ENCODE measurements around the gene EZH2.

Gene EZH2

DNA sequence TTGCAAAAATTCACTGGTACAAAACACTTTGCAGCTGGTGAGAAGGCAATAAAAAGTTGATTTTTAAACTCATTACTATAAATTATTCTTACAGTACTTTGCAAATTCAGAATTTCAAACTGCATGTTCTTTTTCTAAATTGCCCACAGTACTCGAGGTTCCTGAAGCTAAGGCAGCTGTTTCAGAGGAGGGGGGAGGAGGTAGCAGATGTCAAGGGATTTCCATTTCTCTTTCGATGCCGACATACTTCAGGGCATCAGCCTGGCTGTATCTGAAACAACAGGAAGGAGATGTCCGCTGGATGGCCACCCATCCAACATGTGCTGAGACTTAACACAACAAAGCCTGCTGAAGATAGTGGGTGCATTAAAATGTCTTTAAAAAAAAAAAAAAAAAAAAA lies 76.7 kb downstream of the EZH2 start:
- CTCF ChIA-PET: no interaction called here
- no peak overlapping the region for H3K4me3 ChIP-seq (ENCODE audit: low read depth, low read length)
- TF ChIP-seq, protein P1, sequence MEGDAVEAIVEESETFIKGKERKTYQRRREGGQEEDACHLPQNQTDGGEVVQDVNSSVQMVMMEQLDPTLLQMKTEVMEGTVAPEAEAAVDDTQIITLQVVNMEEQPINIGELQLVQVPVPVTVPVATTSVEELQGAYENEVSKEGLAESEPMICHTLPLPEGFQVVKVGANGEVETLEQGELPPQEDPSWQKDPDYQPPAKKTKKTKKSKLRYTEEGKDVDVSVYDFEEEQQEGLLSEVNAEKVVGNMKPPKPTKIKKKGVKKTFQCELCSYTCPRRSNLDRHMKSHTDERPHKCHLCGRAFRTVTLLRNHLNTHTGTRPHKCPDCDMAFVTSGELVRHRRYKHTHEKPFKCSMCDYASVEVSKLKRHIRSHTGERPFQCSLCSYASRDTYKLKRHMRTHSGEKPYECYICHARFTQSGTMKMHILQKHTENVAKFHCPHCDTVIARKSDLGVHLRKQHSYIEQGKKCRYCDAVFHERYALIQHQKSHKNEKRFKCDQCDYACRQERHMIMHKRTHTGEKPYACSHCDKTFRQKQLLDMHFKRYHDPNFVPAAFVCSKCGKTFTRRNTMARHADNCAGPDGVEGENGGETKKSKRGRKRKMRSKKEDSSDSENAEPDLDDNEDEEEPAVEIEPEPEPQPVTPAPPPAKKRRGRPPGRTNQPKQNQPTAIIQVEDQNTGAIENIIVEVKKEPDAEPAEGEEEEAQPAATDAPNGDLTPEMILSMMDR (IDR thresholded peaks at IDR 0.05; ENCODE audit: insufficient read depth, low read length, missing control alignments): no peak
- POLR2A ChIA-PET: no interaction called here
- no peak for DNase-seq (ENCODE audit: low read depth, low spot score)

DNA sequence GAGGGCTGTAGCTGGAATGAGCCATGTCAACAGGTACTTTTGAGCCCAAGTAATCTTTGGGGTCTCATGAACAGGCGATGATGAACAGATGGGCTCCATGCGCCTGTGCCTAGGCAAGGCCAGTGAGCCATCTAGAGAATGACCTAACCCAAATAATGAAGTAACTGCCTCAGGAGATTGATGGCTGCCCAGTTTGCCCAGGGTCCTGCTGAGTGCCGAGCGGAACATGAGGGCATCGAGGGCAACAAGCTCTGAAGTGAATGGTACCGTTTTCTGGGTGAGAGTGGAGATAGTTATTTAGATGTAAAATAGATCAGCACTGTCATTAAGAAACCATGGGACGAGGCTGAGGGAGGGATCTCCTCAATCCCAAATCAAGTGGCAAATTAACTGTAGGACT lies 77.9 kb downstream of the EZH2 start:
- H3K4me3 ChIP-seq (ENCODE audit: low read depth, low read length): no peak overlapping the region
- CTCF ChIA-PET: interaction anchor here (0.8 to 1.1 kb wide), 3 partner anchors 10 to 50 kb away, joined by 3 read pairs; no protein-coding TSS in a partner anchor
- DNase-seq (ENCODE audit: low read depth, low spot score): no peak
- POLR2A ChIA-PET: no interaction called here
- TF ChIP-seq, protein P1 (IDR thresholded peaks at IDR 0.05; ENCODE audit: insufficient read depth, low read length, missing control alignments): no peak

DNA sequence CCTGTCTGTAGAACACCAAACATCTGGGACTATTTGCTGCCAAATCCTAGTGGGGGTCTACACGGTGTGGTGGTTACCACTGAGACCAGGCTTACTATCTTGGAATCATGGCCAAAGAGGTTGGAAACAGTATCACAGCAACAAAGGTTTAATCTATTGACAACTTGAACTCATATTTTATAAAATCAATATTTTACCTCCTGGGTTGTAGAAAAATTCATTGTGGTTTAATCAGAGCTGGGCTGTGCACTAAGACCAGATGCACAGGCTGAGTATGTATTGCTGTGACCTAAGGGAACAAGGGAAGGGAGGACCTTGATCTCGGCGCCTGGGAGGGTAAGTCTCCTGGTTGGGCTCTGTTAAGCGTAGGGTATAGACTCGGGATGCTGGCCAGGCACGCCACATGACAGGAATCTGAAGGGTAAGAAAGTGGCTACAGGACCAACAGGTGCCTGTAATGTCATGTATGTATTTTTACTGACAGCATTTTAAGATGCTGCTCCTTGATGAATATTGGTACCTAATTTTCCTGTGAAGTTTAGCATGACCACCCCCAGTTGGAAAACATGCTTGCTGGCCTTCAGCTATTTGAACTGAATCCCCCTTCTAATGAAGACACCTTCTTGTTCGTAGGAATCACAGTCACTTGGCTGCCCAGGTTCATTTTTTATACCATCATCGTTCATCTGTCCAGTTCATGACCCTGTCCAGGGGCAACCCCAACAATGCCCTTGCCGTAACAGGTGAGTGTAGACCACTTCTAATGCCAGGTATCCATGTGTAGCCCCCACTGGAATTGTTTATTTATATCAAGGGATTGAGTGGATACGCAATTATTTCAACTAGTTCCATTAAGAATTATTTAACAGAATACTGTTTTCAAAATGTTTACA lies 79.5 kb downstream of the EZH2 start:
- TF ChIP-seq, protein P1 (IDR thresholded peaks at IDR 0.05; ENCODE audit: insufficient read depth, low read length, missing control alignments): no peak
- CTCF ChIA-PET: no interaction called here
- POLR2A ChIA-PET: no interaction called here
- no peak overlapping the region for H3K4me3 ChIP-seq (ENCODE audit: low read depth, low read length)
- DNase-seq (ENCODE audit: low read depth, low spot score): no peak

GRCh38 chr7:148803094-148803493 lies 81.0 kb downstream of the EZH2 start:
- DNase-seq (ENCODE audit: low read depth, low spot score): no peak
- TF ChIP-seq, protein P1 (IDR thresholded peaks at IDR 0.05; ENCODE audit: insufficient read depth, low read length, missing control alignments): no peak
- no peak overlapping the region for H3K4me3 ChIP-seq (ENCODE audit: low read depth, low read length)
- CTCF ChIA-PET: no interaction called here
- POLR2A ChIA-PET: interaction anchor here (1.0 kb wide), 1 partner anchor 17 kb away, joined by 3 read pairs; no protein-coding TSS in a partner anchor

DNA sequence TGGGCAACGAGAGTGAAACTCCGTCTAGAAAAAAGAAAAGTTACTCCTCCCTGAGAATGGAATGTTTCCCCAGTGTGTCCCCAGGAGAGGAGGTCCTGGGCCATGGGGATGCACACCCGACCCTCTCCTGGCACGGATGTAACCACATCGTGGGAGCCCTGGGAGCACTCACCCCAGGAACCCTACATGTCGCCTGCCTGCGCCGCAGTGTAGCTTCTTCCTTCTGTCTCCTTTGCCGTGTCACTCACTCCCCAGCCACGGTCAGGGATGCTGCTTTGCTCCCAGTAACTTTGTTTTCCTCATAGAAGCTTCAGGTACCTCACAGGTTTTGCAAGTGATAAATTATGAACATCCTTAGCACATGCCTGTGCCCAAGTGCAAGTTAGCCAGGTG lies 82.0 kb downstream of the EZH2 start:
- no peak overlapping the region for H3K4me3 ChIP-seq (ENCODE audit: low read depth, low read length)
- DNase-seq (ENCODE audit: low read depth, low spot score): no peak
- TF ChIP-seq, protein P1 (IDR thresholded peaks at IDR 0.05; ENCODE audit: insufficient read depth, low read length, missing control alignments): no peak
- POLR2A ChIA-PET: no interaction called here
- CTCF ChIA-PET: no interaction called here

DNA sequence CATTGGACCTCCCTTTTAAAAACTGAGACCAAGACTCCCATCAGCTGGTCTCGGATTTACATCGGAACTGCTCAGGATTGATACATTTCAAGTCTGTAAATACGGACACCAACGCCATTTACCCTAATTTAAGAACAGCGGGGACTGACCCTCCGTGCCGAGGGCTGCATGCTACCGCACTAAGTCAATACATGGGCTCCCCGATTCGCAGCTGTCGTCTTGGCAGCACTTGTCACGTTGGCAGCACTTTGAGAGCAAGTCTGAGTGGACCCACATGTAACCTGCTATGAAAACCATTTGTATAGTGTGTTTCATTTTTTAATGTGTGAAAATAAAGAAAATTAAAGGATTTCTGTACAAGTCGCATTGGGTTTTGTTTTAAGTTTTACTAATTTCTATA lies 83.4 kb downstream of the EZH2 start:
- TF ChIP-seq, protein P1 (IDR thresholded peaks at IDR 0.05; ENCODE audit: insufficient read depth, low read length, missing control alignments): no peak
- POLR2A ChIA-PET: no interaction called here
- H3K4me3 ChIP-seq (ENCODE audit: low read depth, low read length): no peak overlapping the region
- no peak for DNase-seq (ENCODE audit: low read depth, low spot score)
- CTCF ChIA-PET: interaction anchor here (0.6 kb wide), 1 partner anchor 50 kb away, joined by 3 read pairs; no protein-coding TSS in a partner anchor

Measured in AG04449 (cell line).